B cell (primary cell): ENCODE data around the gene BBX.

Source experiments
- EZH2 ChIP-seq: IDR thresholded peaks from 2 replicates; pipeline ENCODE4 v1.6.1; 2012; ENCODE audit warnings: borderline replicate concordance, low read depth, mild to moderate bottlenecking, moderate library complexity, low read length; ENCODE audit not compliant: insufficient read depth, poor library complexity, severe bottlenecking
- TF ChIP-seq, protein P1 (sequence below): fragments of 200-600 bp; IDR thresholded peaks from one replicate; pipeline ENCODE4 v1.8.0; 2022; ENCODE audit warnings: antibody characterized with exemption, mild to moderate bottlenecking

DNA sequence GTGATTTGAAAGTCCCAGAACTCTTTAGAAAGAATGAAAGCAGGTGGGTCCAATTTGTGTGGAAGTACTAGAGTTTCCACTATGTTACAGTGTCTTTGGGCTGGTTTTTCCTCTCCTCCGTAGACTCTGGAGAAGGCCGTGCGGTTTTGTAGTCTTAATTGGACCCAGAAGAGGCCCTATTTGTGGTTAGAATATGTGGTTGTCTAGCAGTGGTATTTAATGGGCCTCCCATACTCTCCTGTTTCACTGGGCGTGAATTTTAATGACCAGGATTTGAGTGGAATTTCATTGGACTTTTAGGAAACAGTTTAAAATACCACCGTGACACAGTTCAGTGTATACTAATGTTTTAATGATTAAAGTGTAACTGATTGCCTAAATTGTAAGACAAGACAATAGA is 182.3 kb downstream of the BBX start:
- TF ChIP-seq, protein P1, sequence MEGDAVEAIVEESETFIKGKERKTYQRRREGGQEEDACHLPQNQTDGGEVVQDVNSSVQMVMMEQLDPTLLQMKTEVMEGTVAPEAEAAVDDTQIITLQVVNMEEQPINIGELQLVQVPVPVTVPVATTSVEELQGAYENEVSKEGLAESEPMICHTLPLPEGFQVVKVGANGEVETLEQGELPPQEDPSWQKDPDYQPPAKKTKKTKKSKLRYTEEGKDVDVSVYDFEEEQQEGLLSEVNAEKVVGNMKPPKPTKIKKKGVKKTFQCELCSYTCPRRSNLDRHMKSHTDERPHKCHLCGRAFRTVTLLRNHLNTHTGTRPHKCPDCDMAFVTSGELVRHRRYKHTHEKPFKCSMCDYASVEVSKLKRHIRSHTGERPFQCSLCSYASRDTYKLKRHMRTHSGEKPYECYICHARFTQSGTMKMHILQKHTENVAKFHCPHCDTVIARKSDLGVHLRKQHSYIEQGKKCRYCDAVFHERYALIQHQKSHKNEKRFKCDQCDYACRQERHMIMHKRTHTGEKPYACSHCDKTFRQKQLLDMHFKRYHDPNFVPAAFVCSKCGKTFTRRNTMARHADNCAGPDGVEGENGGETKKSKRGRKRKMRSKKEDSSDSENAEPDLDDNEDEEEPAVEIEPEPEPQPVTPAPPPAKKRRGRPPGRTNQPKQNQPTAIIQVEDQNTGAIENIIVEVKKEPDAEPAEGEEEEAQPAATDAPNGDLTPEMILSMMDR = no peak
- TF ChIP-seq EZH2 = no peak
